MCF 10A (cell line): ENCODE measurements around the gene AKAP13. TPM values are rescaled to one million over a fixed set of nuclear protein-coding genes. Genes with fewer than 3 reads are reported as not detected.

Source experiments
- BruUV-seq: library from RNA; stranded (reverse); fragments of 400-500 nt; replicated peaks from 2 replicates; lab custom pipeline; 2021; lab: Mats Ljungman, UMichigan
- CTCF ChIA-PET: fragments of 300-600 bp; sonication (Branson Sonifier 250); formaldehyde crosslinking; extraction: SDS; loops from one replicate; lab custom pipeline; 2021; ENCODE audit warnings: antibody characterized with exemption, inconsistent platforms; lab: Yijun Ruan, JAX
- POLR2A ChIA-PET: fragments of 300-600, 350-650 bp; sonication (Branson Sonifier 250); formaldehyde crosslinking; extraction: SDS; loops from one replicate; lab custom pipeline; 2020; ENCODE audit warnings: antibody characterized with exemption, inconsistent platforms; lab: Yijun Ruan, JAX
- DNase-seq: peaks from one replicate; pipeline ENCODE4 v3.0.0-alpha.2; 2018; ENCODE audit not compliant: unreplicated experiment
- H3K27ac Mint-ChIP-seq: one replicate; pipeline ENCODE4 v1.8.0; 2022; ENCODE audit warnings: mild to moderate bottlenecking, low read depth, mixed read lengths; ENCODE audit not compliant: unreplicated experiment
- H3K27me3 Mint-ChIP-seq: one replicate; pipeline ENCODE4 v1.8.0; 2022; ENCODE audit warnings: mixed read lengths; ENCODE audit not compliant: insufficient read depth, unreplicated experiment
- H3K36me3 Mint-ChIP-seq: one replicate; pipeline ENCODE4 v1.8.0; 2022; ENCODE audit warnings: mild to moderate bottlenecking, moderate library complexity, mixed read lengths; ENCODE audit not compliant: insufficient read depth, unreplicated experiment
- H3K4me1 Mint-ChIP-seq: one replicate; pipeline ENCODE4 v1.8.0; 2022; ENCODE audit warnings: mixed read lengths; ENCODE audit not compliant: insufficient read depth, unreplicated experiment
- H3K4me3 Mint-ChIP-seq: one replicate; pipeline ENCODE4 v1.8.0; 2022; ENCODE audit warnings: mild to moderate bottlenecking, moderate library complexity, mixed read lengths; ENCODE audit not compliant: unreplicated experiment
- H3K9me3 Mint-ChIP-seq: one replicate; pipeline ENCODE4 v1.8.0; 2022; ENCODE audit warnings: mixed read lengths; ENCODE audit not compliant: unreplicated experiment
- CTCF ChIP-seq: fragments of 200-600 bp; IDR thresholded peaks from one replicate; pipeline ENCODE4 v1.8.0; 2022; ENCODE audit warnings: antibody characterized with exemption, mild to moderate bottlenecking; ENCODE audit not compliant: unreplicated experiment
- intact Hi-C: fragments of 100-400 bp; cut with micrococcal nuclease; formaldehyde crosslinking; loops from 2 replicates; pipeline ENCODE4 v1.14.1; 2022
- total RNA-seq: library from RNA; stranded (reverse); gene quantifications from 2 replicates; pipeline ENCODE4 v1.2.3, GENCODE V29; 2022

Gene AKAP13
- total RNA-seq, 1 experiment from 2014 or later: 65.7 TPM

DNA sequence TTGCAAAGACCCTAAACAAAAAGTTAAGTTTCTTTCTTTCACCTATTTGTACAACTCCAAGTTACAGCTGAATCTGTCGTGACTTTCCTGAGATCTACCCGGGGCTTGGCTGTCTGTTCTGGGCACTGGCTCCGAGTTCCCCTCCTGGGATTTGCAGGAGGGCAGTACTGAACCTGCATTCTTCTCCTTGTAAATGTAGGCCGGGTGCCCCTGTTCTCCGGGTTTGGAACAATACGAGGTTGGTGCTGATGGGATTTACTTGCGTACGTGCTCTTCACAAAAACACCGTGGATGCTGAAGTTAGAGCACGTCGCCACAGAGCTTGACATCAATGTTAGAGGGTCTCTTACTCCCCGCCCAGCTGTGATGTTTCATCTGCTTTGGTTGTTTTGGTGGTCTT is 366.2 kb downstream of the AKAP13 start:
- H3K27ac Mint-ChIP-seq: no peak overlapping the region
- no peak for TF ChIP-seq CTCF
- CTCF ChIA-PET: interaction anchor here (1.0 to 1.1 kb wide), 2 partner anchors 17 to 44 kb away, joined by 3 to 4 read pairs; no protein-coding TSS in a partner anchor
- intact Hi-C loops: no loop called here
- no peak for DNase-seq
- H3K27me3 Mint-ChIP-seq: no peaks in the 10 kb centered on the region
- no peaks in the 10 kb centered on the region for H3K9me3 Mint-ChIP-seq
- H3K4me1 Mint-ChIP-seq: no peaks in the 10 kb centered on the region
- POLR2A ChIA-PET: interaction anchor here (0.7 to 0.8 kb wide), 2 partner anchors 21 to 808 kb away, joined by 3 read pairs; no protein-coding TSS in a partner anchor
- H3K4me3 Mint-ChIP-seq: no peak overlapping the region
- H3K36me3 Mint-ChIP-seq: peaks cover 79% of the 10 kb centered on the region
- no TSS peak for BruUV-seq

DNA sequence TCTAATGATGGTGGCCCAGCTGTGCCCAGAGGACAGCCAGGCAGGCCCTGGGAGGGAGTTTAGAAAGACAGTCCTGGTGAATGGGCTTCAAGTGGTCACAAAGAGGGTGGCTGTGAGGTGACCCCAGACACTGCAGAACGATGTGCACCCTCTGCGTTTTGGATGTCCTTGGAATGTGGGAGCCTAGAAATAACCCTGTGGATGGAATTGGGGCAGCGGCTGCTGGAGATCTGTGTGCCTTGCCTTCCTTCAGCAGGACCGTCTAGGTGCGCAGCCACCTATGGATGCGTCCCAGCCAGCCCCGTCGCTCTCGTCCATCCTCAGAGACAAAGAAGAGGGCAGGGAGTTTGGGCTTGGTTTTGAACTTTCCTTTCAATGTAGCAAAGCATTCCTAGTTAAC is 367.8 kb downstream of the AKAP13 start:
- BruUV-seq: no TSS peak
- DNase-seq: no peak
- Mint-ChIP-seq H3K9me3 (no peaks in the 10 kb centered on the region), H3K36me3 (peaks cover 79% of the 10 kb centered on the region), H3K27ac (no peak overlapping the region), H3K4me1 (peaks cover 15% of the 10 kb centered on the region), H3K27me3 (no peaks in the 10 kb centered on the region), H3K4me3 (no peak overlapping the region)
- CTCF ChIA-PET: no interaction called here
- intact Hi-C loops: no loop called here
- POLR2A ChIA-PET: no interaction called here
- TF ChIP-seq CTCF: no peak

GRCh38 chr15:85748729-85749128 is 368.3 kb downstream of the AKAP13 start:
- no peak overlapping the region for H3K27ac Mint-ChIP-seq
- BruUV-seq: no TSS peak
- no peaks in the 10 kb centered on the region for H3K9me3 Mint-ChIP-seq
- H3K27me3 Mint-ChIP-seq: no peaks in the 10 kb centered on the region
- peaks cover 20% of the 10 kb centered on the region for H3K4me1 Mint-ChIP-seq
- no peak for DNase-seq
- no peak for TF ChIP-seq CTCF
- ChIA-PET CTCF (interaction anchor here (0.7 to 2.2 kb wide), 2 partner anchors 15 to 92 kb away, joined by 6 to 10 read pairs; no protein-coding TSS in a partner anchor), POLR2A (interaction anchor here (0.7 kb wide), 1 partner anchor 45 kb away, joined by 3 read pairs; no protein-coding TSS in a partner anchor)
- intact Hi-C loops: no loop called here
- no peak overlapping the region for H3K4me3 Mint-ChIP-seq
- H3K36me3 Mint-ChIP-seq: peaks cover 79% of the 10 kb centered on the region

GRCh38 chr15:85749261-85750151 is 369.1 kb downstream of the AKAP13 start:
- H3K4me1 Mint-ChIP-seq: peaks cover 24% of the 10 kb centered on the region
- no peaks in the 10 kb centered on the region for H3K9me3 Mint-ChIP-seq
- CTCF ChIA-PET: interaction anchor here (0.7 to 2.2 kb wide), 4 partner anchors 8 to 91 kb away, joined by 3 to 10 read pairs (median 5); no protein-coding TSS in a partner anchor
- no peak overlapping the region for H3K4me3 Mint-ChIP-seq
- H3K36me3 Mint-ChIP-seq: peaks cover 75% of the 10 kb centered on the region
- intact Hi-C loops: no loop called here
- DNase-seq: no peak
- BruUV-seq: no TSS peak
- POLR2A ChIA-PET: interaction anchor here (0.7 kb wide), 1 partner anchor 44 kb away, joined by 3 read pairs; no protein-coding TSS in a partner anchor
- TF ChIP-seq CTCF: no peak
- H3K27me3 Mint-ChIP-seq: no peaks in the 10 kb centered on the region
- no peak overlapping the region for H3K27ac Mint-ChIP-seq
